Liver (tissue), 9 donors: ENCODE measurements around the gene GIPC1. TPM values are rescaled to one million over a fixed set of nuclear protein-coding genes. Genes with fewer than 3 reads are reported as not detected.

Experiments used
- DNase-seq: peaks from one replicate; pipeline ENCODE4 v3.0.0-alpha.2; 2017; ENCODE audit warnings: low spot score
- H3K27ac ChIP-seq, 2 donors: one replicate each; pipeline ENCODE4 v1.7.0; 2013; ENCODE audit warnings: inconsistent platforms in 2 of 2, low read length in 2 of 2, control low read depth in 1 of 2, low read depth in 1 of 2, mild to moderate bottlenecking in 1 of 2
- H3K27me3 ChIP-seq, 4 donors: one replicate each; pipeline versions ENCODE4 v1.6.1 to v1.7.0; 2013; ENCODE audit warnings: low read length in 3 of 4, inconsistent platforms in 1 of 4, mild to moderate bottlenecking in 1 of 4, moderate library complexity in 1 of 4; ENCODE audit not compliant: control insufficient read depth in 4 of 4, insufficient read depth in 4 of 4
- H3K36me3 ChIP-seq, 4 donors: one replicate each; pipeline versions ENCODE4 v1.6.1 to v1.7.0; 2013; ENCODE audit warnings: low read length in 3 of 4, mild to moderate bottlenecking in 3 of 4, low read depth in 1 of 4, moderate library complexity in 1 of 4; ENCODE audit not compliant: control insufficient read depth in 4 of 4, insufficient read depth in 3 of 4
- H3K4me1 ChIP-seq, 4 donors: one replicate each; pipeline versions ENCODE4 v1.6.1 to v1.7.0; 2013; ENCODE audit warnings: low read length in 3 of 4, mild to moderate bottlenecking in 3 of 4, moderate library complexity in 1 of 4; ENCODE audit not compliant: control insufficient read depth in 4 of 4, insufficient read depth in 4 of 4
- H3K4me3 ChIP-seq, 3 donors: one replicate each; pipeline versions ENCODE4 v1.6.1 to v1.7.0; 2013; ENCODE audit warnings: low read length in 3 of 3, control low read depth in 1 of 3, low read depth in 1 of 3, mild to moderate bottlenecking in 1 of 3
- H3K9ac ChIP-seq, 2 donors: one replicate each; pipeline ENCODE4 v1.7.0; 2013; ENCODE audit warnings: low read length in 2 of 2, mild to moderate bottlenecking in 2 of 2, moderate library complexity in 2 of 2, control low read depth in 1 of 2, low read depth in 1 of 2
- H3K9me3 ChIP-seq, 4 donors: one replicate each; pipeline versions ENCODE4 v1.6.1 to v1.7.0; 2013; ENCODE audit warnings: low read length in 3 of 4; ENCODE audit not compliant: control insufficient read depth in 4 of 4
- EGR1 ChIP-seq, 2 donors: IDR thresholded peaks; 2 replicates each; pipeline ENCODE4 v1.6.1; 2016 to 2018; ENCODE audit warnings: antibody characterized with exemption in 2 of 2, low read depth in 2 of 2
- FOXA1 ChIP-seq: IDR thresholded peaks from 2 replicates; pipeline ENCODE4 v1.6.1; 2016; ENCODE audit warnings: antibody characterized with exemption
- FOXA2 ChIP-seq: IDR thresholded peaks from 2 replicates; pipeline ENCODE4 v1.6.1; 2016; ENCODE audit warnings: antibody characterized with exemption
- GABPA ChIP-seq, 2 donors: IDR thresholded peaks in 1 of 2; conservative IDR thresholded peaks in 1 of 2; 2 replicates each; pipeline ENCODE4 v1.6.1; 2016; ENCODE audit warnings: antibody characterized with exemption in 2 of 2, mild to moderate bottlenecking in 1 of 2, moderate library complexity in 1 of 2
- HNF4A ChIP-seq, 2 donors: conservative IDR thresholded peaks; 2 replicates each; pipeline ENCODE4 v1.6.1; 2016; ENCODE audit warnings: antibody characterized with exemption in 2 of 2, mild to moderate bottlenecking in 2 of 2
- HNF4G ChIP-seq: IDR thresholded peaks from 2 replicates; pipeline ENCODE4 v1.6.1; 2016; ENCODE audit warnings: antibody characterized with exemption
- JUND ChIP-seq, 2 donors: IDR thresholded peaks; 2 replicates each; pipeline ENCODE4 v1.6.1; 2016; ENCODE audit warnings: antibody characterized with exemption in 2 of 2
- NR2F2 ChIP-seq: IDR thresholded peaks from 2 replicates; pipeline ENCODE4 v1.6.1; 2016; ENCODE audit warnings: antibody characterized with exemption
- RAD21 ChIP-seq, 2 donors: IDR thresholded peaks; 2 replicates each; pipeline ENCODE4 v1.6.1; 2016; ENCODE audit warnings: antibody characterized with exemption in 2 of 2, mild to moderate bottlenecking in 2 of 2
- RXRA ChIP-seq, 2 donors: IDR thresholded peaks; 2 replicates each; pipeline ENCODE4 v1.6.1; 2017 to 2018; ENCODE audit warnings: antibody characterized with exemption in 2 of 2, mild to moderate bottlenecking in 1 of 2
- SP1 ChIP-seq: IDR thresholded peaks from 2 replicates; pipeline ENCODE4 v1.6.1; 2018; ENCODE audit warnings: antibody characterized with exemption, mild to moderate bottlenecking
- TAF1 ChIP-seq: conservative IDR thresholded peaks from 2 replicates; pipeline ENCODE4 v1.6.1; 2016; ENCODE audit warnings: antibody characterized with exemption, mild to moderate bottlenecking
- YY1 ChIP-seq: IDR thresholded peaks from 2 replicates; pipeline ENCODE4 v1.6.1; 2016; ENCODE audit warnings: antibody characterized with exemption, mild to moderate bottlenecking
- WGBS: extraction: QIAGEN DNeasy Blood & Tissue Kit; methylation state at CpG from one replicate; pipeline ENCODE4 v1.1.7; 2013; 5-methylcytosine and 5-hydroxymethylcytosine counted together
- polyA plus RNA-seq, 2 donors: library from polyadenylated mRNA; stranded (reverse) in 1 of 2; unstranded in 1 of 2; fragments of 200-250 nt in 1 of 2; fragments of >200 nt in 1 of 2; fragmentation: Nextera tagmentation in 1 of 2; extraction: Ambion mirVana in 1 of 2; gene quantifications; one replicate each; pipeline versions ENCODE4 v1.2.1 to v1.2.3, GENCODE V29; 2013 to 2015
- total RNA-seq, 2 donors: library from RNA; depleted of rRNA; stranded (reverse); fragments of >200 nt; gene quantifications; one replicate each; pipeline ENCODE4 v1.2.3, GENCODE V29; 2014
- TF ChIP-seq, protein P1 (sequence below): IDR thresholded peaks from 2 replicates; pipeline ENCODE4 v1.6.1; 2016; ENCODE audit warnings: antibody characterized with exemption, mild to moderate bottlenecking
- TF ChIP-seq, protein P2 (sequence below): IDR thresholded peaks from 2 replicates; pipeline ENCODE4 v1.6.1; 2016; ENCODE audit warnings: antibody characterized with exemption
- TF ChIP-seq, protein P3 (sequence below): IDR thresholded peaks from 2 replicates; pipeline ENCODE4 v1.6.1; 2016; ENCODE audit warnings: antibody characterized with exemption
- TF ChIP-seq, protein P4 (sequence below): fragments of 150-350 bp; IDR thresholded peaks from 2 replicates; pipeline ENCODE4 v1.5.1; 2017; ENCODE audit warnings: improper control_type of control experiment, low read depth, low read length; ENCODE audit not compliant: missing input control
- TF ChIP-seq, protein P5 (sequence below): IDR thresholded peaks from 2 replicates; pipeline ENCODE4 v1.6.1; 2016; ENCODE audit warnings: antibody characterized with exemption
- donor health status: healthy.
- donor health status: healthy.
- donor health status: healthy.
- donor health status: healthy.
- donor health status: healthy.

GIPC1 gene
- total and polyA plus RNA-seq, 4 donors: 18.4 to 34.5 (median 25.5) TPM

DNA sequence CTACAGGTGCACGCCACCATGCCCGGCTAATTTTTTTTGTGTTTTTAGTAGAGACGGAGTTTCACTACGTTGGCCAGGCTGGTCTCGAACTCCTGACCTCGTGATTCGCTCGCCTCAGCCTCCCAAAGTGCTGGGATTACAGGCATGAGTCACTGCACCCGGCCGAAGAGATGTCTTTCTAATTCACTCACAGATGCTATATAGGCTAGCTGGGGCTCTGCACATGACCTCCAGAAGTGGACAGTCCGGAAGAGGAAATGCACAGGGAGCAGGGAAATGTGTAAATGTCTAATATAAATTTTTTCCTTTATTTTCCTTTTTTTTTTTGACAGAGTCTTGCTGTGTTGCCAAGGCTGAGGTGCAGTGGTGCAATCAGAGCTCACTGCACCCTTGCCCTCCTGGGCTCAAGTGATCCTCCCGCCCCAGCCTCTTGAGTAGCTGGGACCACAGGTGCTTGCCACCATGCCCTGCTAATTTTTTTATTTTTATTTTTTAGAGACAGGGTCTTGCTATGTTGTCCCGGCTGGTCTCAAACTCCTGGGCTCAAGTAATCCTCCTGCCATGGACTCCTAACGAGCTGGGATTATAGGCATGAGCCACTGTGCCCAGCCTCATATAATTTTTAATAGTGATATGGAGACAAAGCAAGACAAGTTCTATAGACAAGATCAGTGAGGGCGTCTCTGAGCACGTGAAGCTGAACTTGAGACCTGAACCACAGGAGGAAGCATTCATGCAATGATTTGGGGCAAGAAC is 8.4 kb downstream of the GIPC1 start:
- no peaks in the 10 kb centered on the region for H3K4me1 ChIP-seq
- no peak overlapping the region for H3K4me3 ChIP-seq
- no peak overlapping the region for H3K9ac ChIP-seq
- H3K27me3 ChIP-seq: no peaks in the 10 kb centered on the region
- no peaks in the 10 kb centered on the region for H3K9me3 ChIP-seq
- DNase-seq: no peak
- TF ChIP-seq, protein P1, sequence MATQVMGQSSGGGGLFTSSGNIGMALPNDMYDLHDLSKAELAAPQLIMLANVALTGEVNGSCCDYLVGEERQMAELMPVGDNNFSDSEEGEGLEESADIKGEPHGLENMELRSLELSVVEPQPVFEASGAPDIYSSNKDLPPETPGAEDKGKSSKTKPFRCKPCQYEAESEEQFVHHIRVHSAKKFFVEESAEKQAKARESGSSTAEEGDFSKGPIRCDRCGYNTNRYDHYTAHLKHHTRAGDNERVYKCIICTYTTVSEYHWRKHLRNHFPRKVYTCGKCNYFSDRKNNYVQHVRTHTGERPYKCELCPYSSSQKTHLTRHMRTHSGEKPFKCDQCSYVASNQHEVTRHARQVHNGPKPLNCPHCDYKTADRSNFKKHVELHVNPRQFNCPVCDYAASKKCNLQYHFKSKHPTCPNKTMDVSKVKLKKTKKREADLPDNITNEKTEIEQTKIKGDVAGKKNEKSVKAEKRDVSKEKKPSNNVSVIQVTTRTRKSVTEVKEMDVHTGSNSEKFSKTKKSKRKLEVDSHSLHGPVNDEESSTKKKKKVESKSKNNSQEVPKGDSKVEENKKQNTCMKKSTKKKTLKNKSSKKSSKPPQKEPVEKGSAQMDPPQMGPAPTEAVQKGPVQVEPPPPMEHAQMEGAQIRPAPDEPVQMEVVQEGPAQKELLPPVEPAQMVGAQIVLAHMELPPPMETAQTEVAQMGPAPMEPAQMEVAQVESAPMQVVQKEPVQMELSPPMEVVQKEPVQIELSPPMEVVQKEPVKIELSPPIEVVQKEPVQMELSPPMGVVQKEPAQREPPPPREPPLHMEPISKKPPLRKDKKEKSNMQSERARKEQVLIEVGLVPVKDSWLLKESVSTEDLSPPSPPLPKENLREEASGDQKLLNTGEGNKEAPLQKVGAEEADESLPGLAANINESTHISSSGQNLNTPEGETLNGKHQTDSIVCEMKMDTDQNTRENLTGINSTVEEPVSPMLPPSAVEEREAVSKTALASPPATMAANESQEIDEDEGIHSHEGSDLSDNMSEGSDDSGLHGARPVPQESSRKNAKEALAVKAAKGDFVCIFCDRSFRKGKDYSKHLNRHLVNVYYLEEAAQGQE: no peak
- no peak for TF ChIP-seq YY1
- TF ChIP-seq, protein P2, sequence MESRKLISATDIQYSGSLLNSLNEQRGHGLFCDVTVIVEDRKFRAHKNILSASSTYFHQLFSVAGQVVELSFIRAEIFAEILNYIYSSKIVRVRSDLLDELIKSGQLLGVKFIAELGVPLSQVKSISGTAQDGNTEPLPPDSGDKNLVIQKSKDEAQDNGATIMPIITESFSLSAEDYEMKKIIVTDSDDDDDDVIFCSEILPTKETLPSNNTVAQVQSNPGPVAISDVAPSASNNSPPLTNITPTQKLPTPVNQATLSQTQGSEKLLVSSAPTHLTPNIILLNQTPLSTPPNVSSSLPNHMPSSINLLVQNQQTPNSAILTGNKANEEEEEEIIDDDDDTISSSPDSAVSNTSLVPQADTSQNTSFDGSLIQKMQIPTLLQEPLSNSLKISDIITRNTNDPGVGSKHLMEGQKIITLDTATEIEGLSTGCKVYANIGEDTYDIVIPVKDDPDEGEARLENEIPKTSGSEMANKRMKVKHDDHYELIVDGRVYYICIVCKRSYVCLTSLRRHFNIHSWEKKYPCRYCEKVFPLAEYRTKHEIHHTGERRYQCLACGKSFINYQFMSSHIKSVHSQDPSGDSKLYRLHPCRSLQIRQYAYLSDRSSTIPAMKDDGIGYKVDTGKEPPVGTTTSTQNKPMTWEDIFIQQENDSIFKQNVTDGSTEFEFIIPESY: no peak
- TF ChIP-seq, protein P3, sequence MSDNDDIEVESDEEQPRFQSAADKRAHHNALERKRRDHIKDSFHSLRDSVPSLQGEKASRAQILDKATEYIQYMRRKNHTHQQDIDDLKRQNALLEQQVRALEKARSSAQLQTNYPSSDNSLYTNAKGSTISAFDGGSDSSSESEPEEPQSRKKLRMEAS: no peak
- TF ChIP-seq SP1: no peak
- TF ChIP-seq EGR1 (IDR thresholded peaks at IDR 0.05; ENCODE audit: low read depth in 2 of 2): no peak
- no peak for TF ChIP-seq TAF1
- no peak for TF ChIP-seq GABPA (IDR thresholded peaks at IDR 0.05 in 1 of 2, conservative IDR thresholded peaks at IDR 0.05 in 1 of 2)
- TF ChIP-seq, protein P4, sequence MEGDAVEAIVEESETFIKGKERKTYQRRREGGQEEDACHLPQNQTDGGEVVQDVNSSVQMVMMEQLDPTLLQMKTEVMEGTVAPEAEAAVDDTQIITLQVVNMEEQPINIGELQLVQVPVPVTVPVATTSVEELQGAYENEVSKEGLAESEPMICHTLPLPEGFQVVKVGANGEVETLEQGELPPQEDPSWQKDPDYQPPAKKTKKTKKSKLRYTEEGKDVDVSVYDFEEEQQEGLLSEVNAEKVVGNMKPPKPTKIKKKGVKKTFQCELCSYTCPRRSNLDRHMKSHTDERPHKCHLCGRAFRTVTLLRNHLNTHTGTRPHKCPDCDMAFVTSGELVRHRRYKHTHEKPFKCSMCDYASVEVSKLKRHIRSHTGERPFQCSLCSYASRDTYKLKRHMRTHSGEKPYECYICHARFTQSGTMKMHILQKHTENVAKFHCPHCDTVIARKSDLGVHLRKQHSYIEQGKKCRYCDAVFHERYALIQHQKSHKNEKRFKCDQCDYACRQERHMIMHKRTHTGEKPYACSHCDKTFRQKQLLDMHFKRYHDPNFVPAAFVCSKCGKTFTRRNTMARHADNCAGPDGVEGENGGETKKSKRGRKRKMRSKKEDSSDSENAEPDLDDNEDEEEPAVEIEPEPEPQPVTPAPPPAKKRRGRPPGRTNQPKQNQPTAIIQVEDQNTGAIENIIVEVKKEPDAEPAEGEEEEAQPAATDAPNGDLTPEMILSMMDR: no peak
- no peak for TF ChIP-seq NR2F2
- TF ChIP-seq FOXA1: no peak
- TF ChIP-seq, protein P5, sequence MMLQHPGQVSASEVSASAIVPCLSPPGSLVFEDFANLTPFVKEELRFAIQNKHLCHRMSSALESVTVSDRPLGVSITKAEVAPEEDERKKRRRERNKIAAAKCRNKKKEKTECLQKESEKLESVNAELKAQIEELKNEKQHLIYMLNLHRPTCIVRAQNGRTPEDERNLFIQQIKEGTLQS: no peak
- no peak for TF ChIP-seq HNF4G
- no peak for TF ChIP-seq RXRA (IDR thresholded peaks at IDR 0.05)
- TF ChIP-seq JUND (IDR thresholded peaks at IDR 0.05): no peak
- TF ChIP-seq FOXA2: no peak
- TF ChIP-seq HNF4A (conservative IDR thresholded peaks at IDR 0.05): no peak
- TF ChIP-seq RAD21 (IDR thresholded peaks at IDR 0.05): no peak
- 95% methylated on average over 16 of the region's 16 CpGs for WGBS
- H3K36me3 ChIP-seq: peaks cover 2 to 8% (median 5%) of the 10 kb centered on the region in 4 donors
- no peak overlapping the region for H3K27ac ChIP-seq
